Naive thymus-derived CD4-positive, alpha-beta T cell (primary cell): ENCODE data around the gene PEAK3. TPM values are rescaled to one million over a fixed set of nuclear protein-coding genes. Genes with fewer than 3 reads are reported as not detected.

Source experiments
- ATAC-seq: fragments of 150-1000 bp; cut with Tn5 transposase; 2 replicates; pipeline ENCODE4 v1.10.0; 2021; ENCODE audit warnings: mild to moderate bottlenecking, moderate library complexity
- CTCF ChIA-PET: fragments of 350-600 bp; sonication (Branson Sonifier 250); formaldehyde crosslinking; loops from one replicate; lab custom pipeline; 2021; ENCODE audit warnings: antibody characterized with exemption; lab: Charles Lee
- POLR2A ChIA-PET: fragments of 350-600 bp; sonication (Branson Sonifier 250); formaldehyde crosslinking; loops from one replicate; lab custom pipeline; 2021; ENCODE audit warnings: antibody characterized with exemption, inconsistent platforms; lab: Charles Lee
- DNase-seq, 9 donors: peaks; one replicate each; pipeline versions ENCODE4 v3.0.0 to v3.0.0-alpha.2; 2020 to 2022; ENCODE audit warnings: mixed read lengths in 1 of 9
- H3K27ac ChIP-seq: one replicate; pipeline ENCODE4 v1.7.0; 2013; ENCODE audit warnings: mild to moderate bottlenecking, low read depth, low read length, moderate library complexity
- H3K27me3 ChIP-seq, 2 donors: one replicate each; pipeline ENCODE4 v1.7.0; 2013; ENCODE audit warnings: low read length in 2 of 2, mild to moderate bottlenecking in 2 of 2, moderate library complexity in 2 of 2; ENCODE audit not compliant: control insufficient read depth in 2 of 2, insufficient read depth in 2 of 2
- H3K36me3 ChIP-seq, 3 experiments: 1 replicate in 2 of 3; 2 replicates in 1 of 3; pipeline ENCODE4 v1.7.0; 2013; ENCODE audit warnings: low read length in 3 of 3, mild to moderate bottlenecking in 3 of 3, moderate library complexity in 1 of 3; ENCODE audit not compliant: insufficient read depth in 3 of 3, control insufficient read depth in 2 of 3
- H3K4me1 ChIP-seq, 2 donors: one replicate each; pipeline ENCODE4 v1.7.0; 2013; ENCODE audit warnings: low read length in 2 of 2, mild to moderate bottlenecking in 2 of 2, moderate library complexity in 1 of 2; ENCODE audit not compliant: control insufficient read depth in 2 of 2, insufficient read depth in 2 of 2
- H3K4me3 ChIP-seq: 2 replicates; pipeline ENCODE4 v1.7.0; 2013; ENCODE audit warnings: mild to moderate bottlenecking, low read length
- H3K9me3 ChIP-seq, 3 experiments: 1 replicate in 2 of 3; 2 replicates in 1 of 3; pipeline ENCODE4 v1.7.0; 2013; ENCODE audit warnings: low read length in 3 of 3; ENCODE audit not compliant: control insufficient read depth in 2 of 3
- H3K27ac Mint-ChIP-seq, 9 donors: one replicate each; pipeline ENCODE4 v1.8.0; 2020 to 2022; ENCODE audit warnings: mixed read lengths in 9 of 9, mild to moderate bottlenecking in 8 of 9, moderate library complexity in 5 of 9, inconsistent platforms in 2 of 9
- H3K27me3 Mint-ChIP-seq, 5 donors: one replicate each; pipeline ENCODE4 v1.8.0; 2021 to 2022; ENCODE audit warnings: mixed read lengths in 5 of 5, mild to moderate bottlenecking in 1 of 5
- H3K36me3 Mint-ChIP-seq, 5 donors: one replicate each; pipeline ENCODE4 v1.8.0; 2020 to 2022; ENCODE audit warnings: mixed read lengths in 5 of 5, mild to moderate bottlenecking in 3 of 5, inconsistent platforms in 1 of 5
- H3K4me1 Mint-ChIP-seq, 7 donors: one replicate each; pipeline ENCODE4 v1.8.0; 2020 to 2022; ENCODE audit warnings: mixed read lengths in 7 of 7, mild to moderate bottlenecking in 3 of 7, inconsistent platforms in 1 of 7
- H3K4me3 Mint-ChIP-seq, 10 donors: one replicate each; pipeline ENCODE4 v1.8.0; 2020 to 2022; ENCODE audit warnings: mild to moderate bottlenecking in 10 of 10, mixed read lengths in 10 of 10, moderate library complexity in 6 of 10, inconsistent platforms in 2 of 10
- H3K9me3 Mint-ChIP-seq, 11 donors: one replicate each; pipeline ENCODE4 v1.8.0; 2020 to 2022; ENCODE audit warnings: mixed read lengths in 11 of 11, mild to moderate bottlenecking in 4 of 11, inconsistent platforms in 1 of 11, moderate library complexity in 1 of 11
- intact Hi-C, 2 donors: fragments of 100-400 bp; cut with micrococcal nuclease; formaldehyde crosslinking; loops; one replicate each; pipeline ENCODE4 v1.15.1; 2023
- polyA plus RNA-seq, 2 donors: library from polyadenylated mRNA; unstranded; fragments of 300-500 nt; fragmentation: Illumina TruSeq; gene quantifications; one replicate each; pipeline ENCODE4 v1.2.3, GENCODE V29; 2021
- total RNA-seq, 6 experiments: library from RNA in 5 of 6; stranded (reverse) in 5 of 6; gene quantifications; 1 replicate in 5 of 6; 2 replicates in 1 of 6; pipeline ENCODE4 v1.2.3 and lab custom pipeline; 2021 to 2026

The PEAK3 gene
- total and polyA plus RNA-seq, 7 experiments from 2014 or later: 0.14 to 3.9 (median 0.36) TPM; not detected in 1

DNA sequence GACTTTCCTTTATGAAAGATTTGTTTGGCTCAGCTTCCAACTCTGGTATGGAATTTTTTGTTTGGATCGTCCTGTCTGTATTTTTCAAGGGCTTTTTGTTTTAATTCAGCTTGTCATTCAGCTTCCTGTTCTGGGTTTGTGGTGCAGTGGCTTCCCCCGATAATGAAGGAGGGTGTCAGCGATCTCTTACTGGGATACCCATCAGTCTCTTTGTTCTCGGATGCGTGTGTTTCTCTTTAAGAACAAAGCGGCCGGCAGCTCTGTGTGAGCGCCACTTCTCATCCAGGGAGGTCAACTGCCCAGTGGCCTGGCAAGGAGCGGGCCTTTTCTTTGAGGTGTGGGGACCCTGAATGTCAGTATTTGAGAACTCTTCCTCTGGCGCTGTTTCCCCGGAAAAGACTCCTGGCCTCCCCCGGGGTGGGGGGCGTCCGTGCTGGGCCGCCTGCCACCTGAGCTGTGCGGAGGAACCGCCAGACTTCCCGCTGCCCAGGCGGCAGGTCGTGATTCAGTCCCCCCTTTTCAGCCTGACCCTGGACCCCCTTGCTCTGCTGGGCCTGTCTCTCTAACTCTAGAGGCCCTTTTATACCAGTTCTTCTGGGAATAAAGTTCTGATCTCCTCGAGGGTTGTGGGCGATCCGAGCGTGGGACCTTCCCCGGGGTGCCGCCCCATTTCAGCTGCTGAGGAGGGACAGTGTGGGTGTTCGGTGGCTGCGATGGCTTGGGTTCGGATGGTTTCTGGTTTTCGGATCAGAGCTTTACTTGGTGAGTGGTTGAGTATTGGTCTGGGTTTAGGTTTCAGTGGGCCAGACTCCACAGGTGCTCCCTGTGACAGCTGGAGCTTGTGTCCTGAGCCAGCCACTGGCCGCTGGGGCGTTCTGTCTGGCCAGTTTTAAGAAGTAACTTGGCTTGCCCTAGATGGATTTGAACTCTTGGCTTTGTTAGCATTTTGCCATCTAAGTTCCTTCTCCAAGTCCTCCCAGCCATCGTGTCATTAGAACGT, 41.9 kb downstream of the PEAK3 start:
- Mint-ChIP-seq H3K4me1 (peaks cover 40 to 74% (median 62%) of the 10 kb centered on the region in 7 donors), H3K4me3 (peak overlapping the region; percentile 82 to 100 (median 97)), H3K36me3 (peaks cover 3 to 27% (median 24%) of the 10 kb centered on the region in 5 donors), H3K27me3 (peaks cover 0 to 5% (median 0%) of the 10 kb centered on the region in 5 donors), H3K27ac (peak overlapping the region; percentile 82 to 99 (median 95)), H3K9me3 (peaks cover 0 to 10% (median 0%) of the 10 kb centered on the region in 11 donors)
- Histone ChIP-seq H3K27ac (peak overlapping the region; percentile 93), H3K27me3 (no peaks in the 10 kb centered on the region), H3K9me3 (no peaks in the 10 kb centered on the region), H3K4me3 (peak overlapping the region; percentile 53), H3K4me1 (peaks cover 50 to 60% of the 10 kb centered on the region in 2 donors), H3K36me3 (peaks cover 17 to 30% (median 18%) of the 10 kb centered on the region in 3 experiments)
- DNase-seq: peak in 7 of 9 donors; percentile 44 to 60 (median 57)
- no peak for ATAC-seq
- ChIA-PET CTCF (interaction anchor here (1.0 to 3.1 kb wide), 7 partner anchors 12 to 381 kb away, joined by 3 to 25 read pairs (median 5); no protein-coding TSS in a partner anchor), POLR2A (interaction anchor here (0.6 to 9.7 kb wide), 13 partner anchors 15 to 378 kb away, joined by 3 to 163 read pairs (median 4); partner anchors contain the start of genes AMH, AP3D1, JSRP1 and PEAK3)
- intact Hi-C loops: loop anchor here in 1 of 2 donors (2.0 to 5.0 kb wide), 3 partner anchors 19 to 232 kb away; partner anchors contain the start of gene LMNB2

DNA sequence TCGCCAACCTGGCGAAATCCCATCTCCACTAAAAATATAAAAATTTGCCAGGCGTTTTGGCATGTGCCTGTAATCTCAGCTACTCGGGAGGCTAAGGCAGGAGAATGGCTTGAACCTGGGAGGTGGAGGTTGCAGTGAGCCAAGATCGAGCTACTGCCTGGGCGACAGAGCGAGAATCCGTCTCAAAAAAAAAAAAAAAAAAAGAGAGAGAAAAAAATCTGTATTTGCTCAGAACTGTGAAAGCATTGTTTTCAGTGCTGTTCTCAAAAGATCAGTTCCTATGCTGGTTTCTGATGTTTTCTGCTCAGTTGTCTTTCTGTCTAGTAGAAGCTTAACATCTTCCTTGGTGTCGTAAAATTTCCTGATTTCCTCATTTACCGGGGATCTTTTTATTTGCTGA, 42.8 kb downstream of the PEAK3 start:
- Histone ChIP-seq H3K4me1 (peaks cover 53 to 62% of the 10 kb centered on the region in 2 donors), H3K27ac (peak overlapping the region; percentile 93), H3K9me3 (no peaks in the 10 kb centered on the region), H3K27me3 (no peaks in the 10 kb centered on the region), H3K36me3 (peaks cover 8 to 21% (median 10%) of the 10 kb centered on the region in 3 experiments), H3K4me3 (peak overlapping the region; percentile 53)
- DNase-seq (peak in 1 of 9 donors; percentile 24), ATAC-seq (no peak)
- Mint-ChIP-seq H3K9me3 (peaks cover 0 to 10% (median 0%) of the 10 kb centered on the region in 11 donors), H3K4me1 (peaks cover 47 to 83% (median 67%) of the 10 kb centered on the region in 7 donors), H3K4me3 (peak overlapping the region; percentile 88 to 100 (median 97)), H3K27me3 (peaks cover 0 to 5% (median 0%) of the 10 kb centered on the region in 5 donors), H3K27ac (peak overlapping the region; percentile 82 to 99 (median 95)), H3K36me3 (peaks cover 3 to 24% (median 21%) of the 10 kb centered on the region in 5 donors)
- POLR2A ChIA-PET: interaction anchor here (0.6 to 9.7 kb wide), 15 partner anchors 16 to 1573 kb away, joined by 3 to 163 read pairs (median 4); partner anchors contain the start of genes AMH, AP3D1, JSRP1 and TIMM13
- CTCF ChIA-PET: interaction anchor here (0.7 to 3.1 kb wide), 9 partner anchors 13 to 381 kb away, joined by 3 to 25 read pairs (median 4); no protein-coding TSS in a partner anchor
- intact Hi-C loops: loop anchor here in 1 of 2 donors (2.0 to 5.0 kb wide), 3 partner anchors 20 to 233 kb away; partner anchors contain the start of gene LMNB2

DNA sequence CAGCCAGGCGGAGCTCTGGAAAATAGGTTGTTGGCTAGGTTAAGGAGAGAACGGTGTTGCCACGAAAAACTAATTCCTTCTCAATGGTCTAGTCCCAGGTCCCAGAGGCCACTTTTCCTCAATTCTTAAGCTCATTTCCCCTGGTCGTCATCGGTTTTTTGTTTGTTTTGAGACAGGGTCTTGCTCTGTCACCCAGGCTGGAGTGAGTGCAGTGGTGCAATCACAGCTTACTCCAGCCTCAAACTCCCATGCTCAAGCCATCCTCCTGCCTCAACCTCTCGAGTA, 44.2 kb downstream of the PEAK3 start:
- POLR2A ChIA-PET: interaction anchor here (0.7 to 9.7 kb wide), 9 partner anchors 17 to 1574 kb away, joined by 3 to 163 read pairs (median 5); partner anchors contain the start of genes AMH, GADD45B, JSRP1 and TIMM13
- peaks cover 48 to 82% (median 68%) of the 10 kb centered on the region in 7 donors for H3K4me1 Mint-ChIP-seq
- Histone ChIP-seq H3K4me1 (peaks cover 52 to 62% of the 10 kb centered on the region in 2 donors), H3K27ac (peak overlapping the region; percentile 93), H3K27me3 (no peaks in the 10 kb centered on the region), H3K9me3 (no peaks in the 10 kb centered on the region), H3K36me3 (peaks cover 0 to 19% (median 0%) of the 10 kb centered on the region in 3 experiments), H3K4me3 (peak overlapping the region; percentile 75)
- CTCF ChIA-PET: interaction anchor here (0.6 to 3.1 kb wide), 7 partner anchors 9 to 172 kb away, joined by 3 to 25 read pairs (median 4); no protein-coding TSS in a partner anchor
- ATAC-seq (no peak), DNase-seq (no peak)
- H3K4me3 Mint-ChIP-seq: peak overlapping the region; percentile 88 to 100 (median 97)
- H3K36me3 Mint-ChIP-seq: peaks cover 3 to 23% (median 20%) of the 10 kb centered on the region in 5 donors
- intact Hi-C loops: loop anchor here (2.0 to 5.0 kb wide), 6 partner anchors 15 to 545 kb away; partner anchors contain the start of genes LMNB2 (in 1 of the 2) and SGTA (in 1 of the 2)
- H3K27me3 Mint-ChIP-seq: peaks cover 0 to 5% (median 0%) of the 10 kb centered on the region in 5 donors
- peaks cover 0 to 10% (median 0%) of the 10 kb centered on the region in 11 donors for H3K9me3 Mint-ChIP-seq
- peak overlapping the region; percentile 88 to 99 (median 94) for H3K27ac Mint-ChIP-seq

DNA sequence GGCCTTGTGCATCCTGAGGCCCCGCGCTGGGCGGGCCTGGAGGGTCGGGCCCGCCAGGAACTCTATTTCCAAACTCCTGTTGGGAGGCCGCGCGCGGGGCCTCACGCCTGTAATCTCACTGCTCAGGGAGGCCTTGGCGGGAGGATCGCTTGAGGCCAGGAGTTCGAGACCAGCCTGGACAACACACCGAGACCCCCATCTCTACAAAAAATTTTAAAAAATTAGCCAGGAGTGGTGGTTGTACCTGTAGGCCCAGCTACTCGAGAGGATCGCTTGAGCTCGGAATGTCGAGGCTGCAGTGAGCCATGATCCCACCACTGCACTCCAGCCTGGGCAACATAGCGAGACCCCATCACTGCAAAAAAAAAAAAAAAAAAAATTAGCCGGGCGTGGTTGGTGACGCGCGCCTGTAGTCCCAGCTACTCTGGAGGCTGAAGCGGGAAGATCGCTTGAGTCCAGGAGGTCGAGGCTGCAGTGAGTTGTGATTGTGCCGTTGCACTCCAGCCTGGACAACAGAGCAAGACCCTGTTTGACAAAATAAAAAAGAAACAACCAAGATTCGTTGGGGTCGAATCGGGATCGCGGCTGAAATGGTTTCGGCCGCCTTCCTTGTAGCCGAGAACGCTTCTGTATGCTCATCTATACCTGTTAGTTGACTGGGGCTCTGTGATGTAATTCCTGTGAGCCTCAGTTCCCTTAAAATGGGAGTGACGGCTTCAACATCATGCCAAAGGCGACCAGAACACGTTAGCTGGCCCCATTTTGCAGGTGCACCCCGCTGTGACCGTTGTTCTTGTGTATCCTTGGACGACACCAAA, 44.7 kb downstream of the PEAK3 start:
- peaks cover 47 to 57% of the 10 kb centered on the region in 2 donors for H3K4me1 ChIP-seq
- POLR2A ChIA-PET: interaction anchor here (0.7 to 9.7 kb wide), 8 partner anchors 18 to 375 kb away, joined by 3 to 163 read pairs (median 6); partner anchors contain the start of genes AMH, GADD45B, JSRP1 and TIMM13
- H3K36me3 Mint-ChIP-seq: peaks cover 3 to 23% (median 15%) of the 10 kb centered on the region in 5 donors
- peaks cover 0 to 5% (median 0%) of the 10 kb centered on the region in 5 donors for H3K27me3 Mint-ChIP-seq
- CTCF ChIA-PET: interaction anchor here (0.6 to 3.1 kb wide), 6 partner anchors 22 to 172 kb away, joined by 3 to 25 read pairs (median 4); no protein-coding TSS in a partner anchor
- H3K4me1 Mint-ChIP-seq: peaks cover 42 to 77% (median 62%) of the 10 kb centered on the region in 7 donors
- H3K27me3 ChIP-seq: no peaks in the 10 kb centered on the region
- peak overlapping the region; percentile 75 for H3K4me3 ChIP-seq
- H3K9me3 Mint-ChIP-seq: peaks cover 0 to 11% (median 0%) of the 10 kb centered on the region in 11 donors
- H3K4me3 Mint-ChIP-seq: peak overlapping the region; percentile 88 to 100 (median 97)
- peak overlapping the region; percentile 89 to 99 (median 96) for H3K27ac Mint-ChIP-seq
- ATAC-seq: no peak
- no peak for DNase-seq
- no peaks in the 10 kb centered on the region for H3K9me3 ChIP-seq
- intact Hi-C loops: loop anchor here (2.0 to 5.0 kb wide), 5 partner anchors 16 to 546 kb away; partner anchors contain the start of genes LMNB2 (in 1 of the 2) and SGTA (in 1 of the 2)
- peak overlapping the region; percentile 93 for H3K27ac ChIP-seq
- H3K36me3 ChIP-seq: peaks cover 0 to 21% (median 0%) of the 10 kb centered on the region in 3 experiments

DNA sequence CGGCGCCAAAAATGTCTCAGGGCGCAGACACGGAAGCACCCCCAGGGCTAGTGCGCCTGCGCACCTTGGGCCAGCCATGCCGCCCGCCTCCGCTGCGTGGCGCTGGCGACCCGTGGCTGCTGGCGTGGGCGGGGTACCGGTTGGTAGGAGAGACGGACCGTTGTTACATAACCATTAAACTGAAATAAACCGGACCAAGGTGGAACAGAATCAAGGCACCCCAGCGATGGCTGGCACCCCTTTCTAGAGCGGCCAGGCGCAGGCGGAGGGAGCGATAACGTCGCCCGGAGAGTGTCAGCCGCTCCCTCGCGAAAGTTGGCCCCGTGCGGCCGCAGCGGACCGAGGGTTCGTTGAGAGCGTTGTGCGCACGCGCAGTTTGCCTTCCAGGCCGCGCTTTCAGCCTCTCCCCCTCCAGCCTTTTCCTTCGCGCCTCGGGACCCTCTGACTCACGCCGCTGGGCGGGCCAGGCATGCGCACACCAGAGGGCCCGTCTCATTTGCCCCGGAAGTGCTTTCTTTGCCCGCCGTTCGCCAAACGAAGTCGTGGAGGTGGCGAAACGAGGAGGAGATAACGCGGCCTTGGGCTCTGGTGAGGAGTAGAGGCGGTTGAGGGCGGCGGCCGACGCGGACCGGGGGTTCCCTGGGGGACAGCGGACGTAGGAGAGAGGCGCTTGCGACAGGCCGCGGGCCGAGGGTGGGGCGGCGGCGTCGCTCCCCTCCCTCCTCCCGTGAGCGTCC, 45.5 kb downstream of the PEAK3 start, which contains the start of the genes PLEKHJ1 and SF3A2:
PLEKHJ1 (minus strand) TSS at position 16 of the 737 bp plus-strand sequence. CDS start 81 bp downstream, outside the sequence.
SF3A2 (plus strand) TSS at position 511 of the 737 bp plus-strand sequence. CDS start 6,595 bp downstream, outside the sequence.
- peaks cover 3 to 23% (median 14%) of the 10 kb centered on the region in 5 donors for H3K36me3 Mint-ChIP-seq
- peak within 1 kb of the TSS; percentile 96 to 99 (median 98) for H3K27ac Mint-ChIP-seq
- peak; percentile 96 to 100 (median 100) for DNase-seq
- H3K9me3 Mint-ChIP-seq: peaks cover 0 to 12% (median 0%) of the 10 kb centered on the region in 11 donors
- H3K36me3 ChIP-seq: peaks cover 0 to 23% (median 0%) of the 10 kb centered on the region in 3 experiments
- peak within 1 kb of the TSS; percentile 75 for H3K4me3 ChIP-seq
- H3K4me3 Mint-ChIP-seq: peak within 1 kb of the TSS; percentile 96 to 100 (median 98)
- H3K27ac ChIP-seq: peak within 1 kb of the TSS; percentile 93
- H3K4me1 ChIP-seq: peaks cover 42 to 50% of the 10 kb centered on the region in 2 donors
- POLR2A ChIA-PET: interaction anchor here (0.6 to 9.7 kb wide), 14 partner anchors 17 to 411 kb away, joined by 3 to 163 read pairs (median 4); partner anchors contain the start of genes AMH, GADD45B, JSRP1 and TIMM13
- CTCF ChIA-PET: interaction anchor here (0.7 to 1.5 kb wide), 7 partner anchors 16 to 85 kb away, joined by 3 to 7 read pairs (median 4); partner anchors contain the start of gene AP3D1
- H3K27me3 Mint-ChIP-seq: peaks cover 0 to 5% (median 0%) of the 10 kb centered on the region in 5 donors
- H3K27me3 ChIP-seq: no peaks in the 10 kb centered on the region
- H3K4me1 Mint-ChIP-seq: peaks cover 41 to 69% (median 57%) of the 10 kb centered on the region in 7 donors
- intact Hi-C loops: loop anchor here (1.0 to 5.0 kb wide), 19 partner anchors 16 to 546 kb away; partner anchors contain the start of genes AP3D1 (in 2 of the 2), LSM7 (in 2 of the 2), SPPL2B (in 2 of the 2) and TIMM13 (in 2 of the 2)
- no peaks in the 10 kb centered on the region for H3K9me3 ChIP-seq
- peak; percentile 90 for ATAC-seq
